HG03175 (cell line): ENCODE measurements around the gene ELAVL4.

Experiments
- ATAC-seq: cut with Tn5 transposase; IDR thresholded peaks from one replicate; pipeline ENCODE4 v1.9.1; 2021; ENCODE audit warnings: mild to moderate bottlenecking, moderate library complexity; ENCODE audit not compliant: unreplicated experiment

Gene ELAVL4

GRCh38 chr1:50237056-50237455, 128.3 kb downstream of the ELAVL4 start:
- no peak for ATAC-seq

- ATAC-seq = no peak
Observed at GRCh38 chr1:50243939-50244338, 135.2 kb downstream of the ELAVL4 start.

- ATAC-seq = no peak
Observed at GRCh38 chr1:50246869-50247268, 138.1 kb downstream of the ELAVL4 start.

GRCh38 chr1:50251702-50252101, 143.0 kb downstream of the ELAVL4 start:
- ATAC-seq = peak; percentile 87

GRCh38 chr1:50252196-50252595, 143.5 kb downstream of the ELAVL4 start:
- no peak for ATAC-seq
